ENCODE results near the gene PPIL4.
"Not testable (repeated sequence)": the region's sequence is repeated elsewhere in the genome, so short reads cannot be mapped to it uniquely, and the experiment has no call there.

PPIL4 gene

GRCh38 chr6:149467265-149467664 is 78.6 kb downstream of the PPIL4 start:
- DNase-seq (ENCODE audit: insufficient read length), result no peak
- no peak for FAIRE-seq
- no peak for TF ChIP-seq POLR2A (IDR thresholded peaks at IDR 0.05; ENCODE audit: low read depth, low read length)
- no peak for TF ChIP-seq TAF1 (IDR thresholded peaks at IDR 0.05; ENCODE audit: borderline replicate concordance, low read depth, low read length)

DNA sequence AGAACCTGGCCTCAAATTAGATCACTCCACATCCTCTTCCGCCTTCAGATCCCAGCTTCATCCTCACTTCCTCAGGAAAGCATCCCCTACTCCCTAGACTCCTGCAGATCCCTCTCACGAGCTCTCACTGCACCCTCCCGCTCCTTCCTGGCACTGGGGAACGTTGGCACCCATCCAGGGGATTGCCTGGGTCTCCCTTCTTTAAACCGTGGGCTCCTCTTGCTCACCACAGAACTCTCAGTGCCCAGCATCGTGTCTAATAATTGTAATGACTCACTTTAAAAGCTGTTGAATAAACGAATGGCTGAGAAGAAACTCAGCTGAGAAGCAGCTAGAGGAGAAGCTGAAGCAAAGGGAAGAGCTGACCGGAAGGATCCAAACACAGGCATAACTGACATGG is 81.4 kb downstream of the PPIL4 start:
- TF ChIP-seq POLR2A (IDR thresholded peaks at IDR 0.05; ENCODE audit: low read depth, low read length) (no peak), POLR2AphosphoS5 (IDR thresholded peaks at IDR 0.05; ENCODE audit: low read depth, low read length) (no peak), TAF1 (IDR thresholded peaks at IDR 0.05; ENCODE audit: borderline replicate concordance, low read depth, low read length) (no peak)
- DNase-seq (ENCODE audit: insufficient read length), result no peak
- no peak for FAIRE-seq

DNA sequence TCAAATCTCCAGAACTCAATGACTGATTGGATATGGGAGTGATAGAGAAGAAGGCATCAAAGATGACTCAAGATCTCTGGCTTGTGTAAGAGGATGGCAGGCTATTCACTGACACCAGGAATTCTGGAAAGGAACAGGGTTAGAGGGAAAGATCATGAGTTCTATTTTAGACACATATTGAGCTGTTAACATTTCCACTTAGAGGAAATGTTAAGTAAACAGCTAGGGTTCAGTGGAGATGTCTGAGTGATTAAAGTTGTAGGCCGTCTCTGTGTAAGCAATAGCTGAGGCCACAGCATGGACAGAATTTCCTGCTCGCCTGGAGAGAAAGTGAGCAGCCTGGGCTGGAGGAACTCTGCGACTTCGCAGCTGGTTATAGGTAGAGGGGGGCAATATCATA is 82.1 kb downstream of the PPIL4 start:
- FAIRE-seq (no peak), DNase-seq (ENCODE audit: insufficient read length) (no peak)
- no peak for TF ChIP-seq POLR2A (IDR thresholded peaks at IDR 0.05; ENCODE audit: low read depth, low read length)
- TF ChIP-seq POLR2AphosphoS5 (IDR thresholded peaks at IDR 0.05; ENCODE audit: low read depth, low read length), result no peak
- TF ChIP-seq TAF1 (IDR thresholded peaks at IDR 0.05; ENCODE audit: borderline replicate concordance, low read depth, low read length), result no peak

DNA sequence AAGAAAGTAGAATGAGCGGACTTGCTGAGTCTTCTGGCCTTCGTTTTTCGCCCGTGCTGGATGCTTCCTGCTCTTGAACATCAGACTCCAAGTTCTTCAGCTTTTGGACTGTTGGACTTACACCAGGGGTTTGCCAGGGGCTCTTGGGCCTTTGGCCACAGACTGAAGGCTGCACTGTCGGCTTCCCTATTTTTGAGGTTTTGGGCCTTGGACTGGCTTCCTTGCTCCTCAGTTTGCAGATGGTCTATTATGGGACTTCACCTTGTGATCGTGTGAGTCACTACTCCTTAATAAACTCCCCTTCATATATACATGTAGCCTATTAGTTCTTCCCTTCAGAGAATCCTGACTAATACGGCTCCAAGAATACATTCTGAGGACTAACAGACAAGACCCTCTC is 83.1 kb downstream of the PPIL4 start:
- FAIRE-seq; DNase-seq (ENCODE audit: insufficient read length): not testable (repeated sequence)

DNA sequence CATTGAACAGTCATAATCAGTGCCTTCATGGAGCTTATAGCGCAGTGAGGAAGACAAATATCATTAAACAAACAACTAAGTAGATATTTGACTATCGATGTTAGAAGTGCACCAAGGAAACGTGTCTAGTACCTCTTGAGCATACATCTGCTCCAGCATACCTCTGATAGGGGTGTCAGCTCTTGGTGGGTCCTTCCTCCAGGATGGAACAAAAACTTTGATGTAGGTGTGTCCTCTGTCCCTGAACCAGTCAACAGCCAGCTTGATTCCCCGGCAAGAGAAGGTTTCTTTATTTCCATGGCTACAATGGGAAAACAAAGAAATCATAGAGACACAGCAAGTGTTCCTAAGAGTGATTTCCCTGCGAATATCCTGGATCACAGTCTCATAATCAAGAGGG is 84.2 kb downstream of the PPIL4 start:
- no peak for TF ChIP-seq POLR2A (IDR thresholded peaks at IDR 0.05; ENCODE audit: low read depth, low read length)
- no peak for TF ChIP-seq POLR2AphosphoS5 (IDR thresholded peaks at IDR 0.05; ENCODE audit: low read depth, low read length)
- TF ChIP-seq TAF1 (IDR thresholded peaks at IDR 0.05; ENCODE audit: borderline replicate concordance, low read depth, low read length), result no peak
- FAIRE-seq, result no peak
- no peak for DNase-seq (ENCODE audit: insufficient read length)

- FAIRE-seq; DNase-seq (ENCODE audit: insufficient read length): not testable (repeated sequence)
These were observed 85.6 kb downstream of the PPIL4 start for GRCh38 chr6:149460249-149460648.

- TF ChIP-seq TAF1 (IDR thresholded peaks at IDR 0.05; ENCODE audit: borderline replicate concordance, low read depth, low read length) (no peak), POLR2A (IDR thresholded peaks at IDR 0.05; ENCODE audit: low read depth, low read length) (no peak), POLR2AphosphoS5 (IDR thresholded peaks at IDR 0.05; ENCODE audit: low read depth, low read length) (no peak)
- DNase-seq (ENCODE audit: insufficient read length) (no peak), FAIRE-seq (no peak)
These were observed 86.1 kb downstream of the PPIL4 start for GRCh38 chr6:149459761-149460160.

DNA sequence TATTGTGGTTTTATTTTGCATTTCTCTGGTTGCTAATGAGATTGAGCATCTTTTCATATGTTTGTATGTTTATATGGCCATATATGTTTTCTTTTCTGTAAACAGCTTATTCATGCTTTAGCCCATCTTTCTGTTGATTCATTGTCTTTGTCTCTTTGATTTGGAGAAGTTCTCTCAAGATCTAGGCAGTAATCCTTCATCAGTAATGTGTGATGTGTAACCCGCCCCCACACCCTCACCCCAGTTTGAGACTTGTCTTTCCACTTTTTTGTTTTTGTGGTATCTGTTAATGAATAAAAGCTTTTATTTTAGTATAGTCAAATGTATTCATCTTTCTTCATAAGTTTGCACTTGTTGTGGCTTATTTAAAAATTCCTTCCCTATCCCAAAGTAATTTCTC is 87.0 kb downstream of the PPIL4 start:
- TF ChIP-seq POLR2A (IDR thresholded peaks at IDR 0.05; ENCODE audit: low read depth, low read length), result no peak
- no peak for TF ChIP-seq TAF1 (IDR thresholded peaks at IDR 0.05; ENCODE audit: borderline replicate concordance, low read depth, low read length)
- TF ChIP-seq POLR2AphosphoS5 (IDR thresholded peaks at IDR 0.05; ENCODE audit: low read depth, low read length), result no peak

GRCh38 chr6:149458196-149458595 is 87.6 kb downstream of the PPIL4 start:
- FAIRE-seq (no peak), DNase-seq (ENCODE audit: insufficient read length) (no peak)
- TF ChIP-seq POLR2AphosphoS5 (IDR thresholded peaks at IDR 0.05; ENCODE audit: low read depth, low read length), result no peak
- no peak for TF ChIP-seq POLR2A (IDR thresholded peaks at IDR 0.05; ENCODE audit: low read depth, low read length)
- no peak for TF ChIP-seq TAF1 (IDR thresholded peaks at IDR 0.05; ENCODE audit: borderline replicate concordance, low read depth, low read length)

More for the DNA sequence above, 87.0 kb downstream of the PPIL4 start:
- DNase-seq (ENCODE audit: insufficient read length) (no peak), FAIRE-seq (no peak)

DNA sequence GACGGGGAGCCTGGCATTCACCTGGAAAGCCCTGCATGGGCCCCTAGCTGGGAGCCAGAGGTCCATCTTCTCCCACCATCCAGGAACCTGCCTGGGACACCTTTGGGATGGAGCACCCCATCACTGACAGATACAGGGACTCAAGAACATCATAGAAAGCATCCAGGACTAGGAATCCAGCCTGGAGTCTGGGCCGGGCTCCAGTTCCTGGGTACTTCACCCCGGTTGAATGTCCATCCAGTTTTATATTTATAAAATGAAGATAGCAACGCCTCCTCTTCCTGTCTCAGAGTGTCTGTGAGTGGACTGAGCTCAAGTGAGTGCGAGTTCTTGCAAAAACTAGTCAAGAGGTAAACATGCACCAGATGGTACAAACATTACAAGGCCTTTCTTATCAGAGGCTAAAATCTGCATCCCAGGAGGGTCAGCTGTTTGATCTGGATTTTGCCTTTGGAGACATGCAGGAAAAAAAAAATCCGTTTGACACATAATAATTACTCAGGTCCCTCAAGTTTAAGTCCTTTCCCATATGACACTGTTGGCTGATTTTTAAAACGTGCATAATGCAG is 88.4 kb downstream of the PPIL4 start:
- no peak for FAIRE-seq
- TF ChIP-seq TAF1 (IDR thresholded peaks at IDR 0.05; ENCODE audit: borderline replicate concordance, low read depth, low read length), result no peak
- DNase-seq (ENCODE audit: insufficient read length), result no peak

DNA sequence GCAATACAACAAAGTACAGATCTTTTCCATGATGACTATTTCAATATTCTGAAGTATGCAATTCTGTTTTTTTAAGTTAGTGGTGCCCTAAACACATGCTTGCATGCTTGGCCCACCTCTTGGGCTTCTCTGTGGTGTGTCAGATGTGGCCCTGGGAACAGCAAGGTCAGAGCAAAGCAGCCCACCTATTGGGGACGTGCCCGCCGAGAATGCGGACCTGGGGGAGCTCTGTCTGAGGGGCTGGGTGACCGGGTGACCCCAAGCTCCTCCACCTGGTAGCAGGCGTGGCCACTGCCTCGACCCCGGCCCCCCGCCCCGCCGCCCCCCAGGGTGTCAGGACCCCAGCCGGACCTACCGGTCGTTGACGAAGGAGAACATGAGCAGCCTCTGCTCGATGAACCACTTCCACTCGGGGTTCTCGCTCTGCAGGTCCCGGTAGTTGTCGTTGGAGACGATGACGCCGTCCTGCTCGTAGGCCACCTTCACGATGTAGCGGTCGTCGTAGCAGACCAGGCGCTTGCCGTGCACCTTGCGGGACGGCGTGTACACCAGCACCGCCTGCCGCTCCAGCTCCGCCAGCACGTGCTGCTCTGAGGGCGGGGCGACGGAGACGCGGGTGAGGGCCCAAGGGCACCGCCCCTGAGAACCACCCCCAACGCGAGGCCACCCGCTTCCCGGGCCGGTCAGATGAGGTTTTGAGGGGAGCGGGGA is 89.4 kb downstream of the PPIL4 start:
- DNase-seq (ENCODE audit: insufficient read length), result no peak
- FAIRE-seq, result no peak
- TF ChIP-seq POLR2AphosphoS5 (IDR thresholded peaks at IDR 0.05; ENCODE audit: low read depth, low read length), result no peak
- no peak for TF ChIP-seq POLR2A (IDR thresholded peaks at IDR 0.05; ENCODE audit: low read depth, low read length)
- no peak for TF ChIP-seq TAF1 (IDR thresholded peaks at IDR 0.05; ENCODE audit: borderline replicate concordance, low read depth, low read length)

GRCh38 chr6:149455031-149455732 is 90.7 kb downstream of the PPIL4 start:
- no peak for TF ChIP-seq POLR2AphosphoS5 (IDR thresholded peaks at IDR 0.05; ENCODE audit: low read depth, low read length)
- TF ChIP-seq TAF1 (IDR thresholded peaks at IDR 0.05; ENCODE audit: borderline replicate concordance, low read depth, low read length), result no peak
- TF ChIP-seq POLR2A (IDR thresholded peaks at IDR 0.05; ENCODE audit: low read depth, low read length), result no peak
- DNase-seq (ENCODE audit: insufficient read length), result no peak
- FAIRE-seq, result no peak
